GM18520 (cell line): Measurements from ENCODE around the gene MPZL1.
"Not testable (repeated sequence)": the region's sequence is repeated elsewhere in the genome, so short reads cannot be mapped to it uniquely, and the experiment has no call there.

ENCODE experiments used
- ATAC-seq: cut with Tn5 transposase; IDR thresholded peaks from one replicate; pipeline ENCODE4 v1.9.1; 2021; ENCODE audit not compliant: unreplicated experiment

MPZL1 gene

DNA sequence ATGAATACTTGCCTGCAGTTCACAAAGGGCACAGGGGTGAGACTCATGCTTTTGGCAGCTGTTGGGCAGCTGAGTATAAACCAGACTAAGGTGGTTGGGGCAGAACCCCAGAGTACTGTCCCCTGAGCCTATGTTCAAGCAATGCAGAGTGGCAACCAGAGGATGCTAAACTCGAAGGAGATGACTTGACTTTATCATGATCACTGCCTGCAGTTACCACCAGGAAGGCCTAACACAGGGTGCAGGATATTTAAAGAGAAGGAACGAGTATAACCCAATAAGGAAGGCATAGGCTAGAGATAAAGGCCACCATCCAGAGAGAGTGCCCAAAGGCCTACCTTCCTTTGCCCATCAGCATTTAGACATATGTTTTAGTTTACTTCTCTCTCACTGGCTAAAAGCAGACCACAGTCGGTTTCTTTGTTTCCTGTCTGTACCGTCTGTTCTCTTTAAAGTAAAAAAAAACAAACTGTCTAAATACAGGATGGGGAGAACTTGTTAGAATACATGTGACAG, 83.3 kb downstream of the MPZL1 start:
- ATAC-seq: no peak

- ATAC-seq: not testable (repeated sequence)
Measured at GRCh38 chr1:167806235-167806634, 84.5 kb downstream of the MPZL1 start.

DNA sequence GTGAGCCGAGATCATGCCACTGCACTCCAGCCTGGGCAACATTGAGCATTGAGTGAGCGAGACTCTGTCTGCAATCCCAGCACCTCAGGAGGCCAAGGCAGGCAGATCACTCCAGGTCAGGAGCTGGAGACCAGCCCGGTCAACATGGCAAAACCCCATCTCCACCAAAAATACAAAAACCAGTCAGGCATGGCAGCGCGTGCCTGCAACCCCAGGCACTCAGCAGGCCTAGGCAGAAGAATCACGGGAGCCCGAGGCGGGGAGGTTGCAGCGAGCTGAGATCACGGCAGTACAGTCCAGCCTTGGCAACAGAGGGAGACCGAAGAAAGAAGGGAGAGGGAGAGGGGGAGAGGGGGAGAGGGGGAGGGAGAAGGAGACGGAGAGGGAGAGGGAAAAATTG, 84.9 kb downstream of the MPZL1 start:
- ATAC-seq: not testable (repeated sequence)

GRCh38 chr1:167808104-167808503, 86.3 kb downstream of the MPZL1 start:
- ATAC-seq: no peak

DNA sequence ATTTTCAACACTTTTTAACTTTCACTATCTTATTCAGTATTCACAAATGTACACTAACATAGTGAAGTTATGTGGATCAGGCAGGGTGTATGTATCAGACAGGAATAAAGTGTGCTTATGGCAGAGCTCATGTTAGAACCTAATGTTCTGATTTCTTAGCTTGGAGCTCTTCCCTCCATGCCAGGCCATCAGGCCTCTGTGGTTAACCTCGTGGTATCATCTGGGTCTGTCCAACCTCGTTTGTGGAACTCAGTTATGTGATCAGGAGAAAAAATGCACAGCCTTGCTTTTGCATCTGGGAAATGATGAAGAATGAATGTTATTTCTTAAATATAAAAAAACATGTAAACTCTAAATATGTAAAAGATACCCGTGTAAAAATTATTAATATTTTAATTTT, 86.9 kb downstream of the MPZL1 start:
- no peak for ATAC-seq

- ATAC-seq: no peak
Measured at GRCh38 chr1:167812972-167813371, 91.2 kb downstream of the MPZL1 start.

GRCh38 chr1:167815650-167816049, 93.9 kb downstream of the MPZL1 start:
- ATAC-seq: no peak

DNA sequence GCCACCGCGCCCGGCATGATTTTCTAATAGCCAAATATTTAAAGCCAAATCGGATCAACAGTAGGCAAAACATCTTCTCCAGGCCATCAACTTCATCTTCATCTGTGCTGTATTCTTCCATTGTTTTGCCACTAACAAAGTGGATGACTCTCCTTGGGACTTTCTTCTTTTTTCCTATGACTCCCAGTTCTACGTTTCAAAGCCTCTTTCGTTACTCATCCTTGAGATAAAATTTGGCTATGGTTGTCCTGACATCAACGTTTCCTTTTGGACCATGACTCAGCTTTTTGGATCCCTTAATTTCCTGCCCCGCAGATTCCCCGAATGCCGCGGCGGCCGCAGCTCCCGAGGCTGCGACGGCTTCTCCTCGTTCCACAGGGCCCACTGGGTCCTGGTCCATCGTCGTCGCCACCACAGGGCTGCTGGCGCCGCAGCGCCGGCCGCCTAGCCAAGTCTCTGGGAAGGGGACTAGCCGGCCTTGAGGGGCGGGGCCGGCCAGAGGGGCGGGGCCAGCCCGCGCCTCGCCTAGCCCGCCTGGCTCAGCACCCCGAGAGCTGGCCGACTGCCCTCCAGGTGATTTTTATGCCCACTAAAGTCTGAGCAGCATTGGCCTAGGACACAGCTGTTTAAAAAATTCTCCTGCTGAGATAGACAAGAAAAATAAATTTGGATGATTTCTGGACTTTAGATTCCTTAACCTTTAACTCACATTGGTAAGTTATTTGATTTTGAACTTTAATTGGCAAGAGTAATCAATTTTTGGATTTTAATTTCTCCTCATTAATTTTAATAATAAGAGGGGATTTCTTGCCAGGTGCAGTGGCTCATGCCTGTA, 98.3 kb downstream of the MPZL1 start:
- no peak for ATAC-seq

DNA sequence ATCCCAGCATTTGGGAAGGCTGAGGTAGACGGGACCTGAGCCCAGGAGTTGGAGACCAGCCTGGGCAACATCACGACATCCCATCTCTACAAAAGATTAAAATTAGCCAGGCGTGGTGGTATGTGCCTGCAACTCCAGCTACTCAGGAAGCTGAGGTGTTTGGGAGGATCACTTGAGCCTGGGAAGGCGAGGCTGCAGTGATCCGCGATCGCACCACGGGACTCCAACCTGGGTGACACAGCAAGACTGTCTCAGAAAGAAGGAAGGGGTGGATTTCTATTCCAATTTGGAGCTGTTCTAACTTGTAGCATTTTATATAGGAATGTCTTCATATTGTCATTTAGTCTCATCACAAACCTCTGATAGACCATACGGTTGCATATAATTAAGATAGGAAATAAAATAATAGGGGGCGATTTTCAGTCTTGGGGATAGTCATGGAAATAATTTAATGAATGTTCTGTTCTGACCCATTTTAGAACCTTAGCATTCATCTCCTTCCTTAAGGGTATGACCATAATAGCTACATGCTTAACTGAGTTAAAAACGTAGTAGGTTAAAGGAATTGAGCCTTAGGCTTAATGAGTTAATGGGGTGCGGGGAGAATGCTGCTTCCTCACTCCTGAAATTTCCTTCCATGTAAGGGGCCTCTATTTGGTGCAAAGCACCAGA, 99.0 kb downstream of the MPZL1 start:
- ATAC-seq: no peak

DNA sequence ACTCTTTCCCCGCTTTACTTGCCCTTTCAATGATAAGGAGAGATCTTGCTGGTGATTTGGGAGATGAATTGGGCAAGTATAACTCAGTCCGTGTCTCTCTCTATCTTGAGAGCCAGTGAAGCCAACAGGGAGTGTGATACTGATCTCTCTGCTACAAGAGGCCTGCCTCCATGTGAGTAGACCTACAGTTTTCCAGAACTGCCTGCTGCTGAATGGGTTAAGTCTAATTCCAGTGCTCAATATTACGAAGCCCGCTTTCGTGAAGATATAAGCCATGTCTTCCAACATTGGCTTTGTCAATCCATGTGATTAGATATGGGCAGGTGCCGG, 99.5 kb downstream of the MPZL1 start:
- ATAC-seq: no peak

DNA sequence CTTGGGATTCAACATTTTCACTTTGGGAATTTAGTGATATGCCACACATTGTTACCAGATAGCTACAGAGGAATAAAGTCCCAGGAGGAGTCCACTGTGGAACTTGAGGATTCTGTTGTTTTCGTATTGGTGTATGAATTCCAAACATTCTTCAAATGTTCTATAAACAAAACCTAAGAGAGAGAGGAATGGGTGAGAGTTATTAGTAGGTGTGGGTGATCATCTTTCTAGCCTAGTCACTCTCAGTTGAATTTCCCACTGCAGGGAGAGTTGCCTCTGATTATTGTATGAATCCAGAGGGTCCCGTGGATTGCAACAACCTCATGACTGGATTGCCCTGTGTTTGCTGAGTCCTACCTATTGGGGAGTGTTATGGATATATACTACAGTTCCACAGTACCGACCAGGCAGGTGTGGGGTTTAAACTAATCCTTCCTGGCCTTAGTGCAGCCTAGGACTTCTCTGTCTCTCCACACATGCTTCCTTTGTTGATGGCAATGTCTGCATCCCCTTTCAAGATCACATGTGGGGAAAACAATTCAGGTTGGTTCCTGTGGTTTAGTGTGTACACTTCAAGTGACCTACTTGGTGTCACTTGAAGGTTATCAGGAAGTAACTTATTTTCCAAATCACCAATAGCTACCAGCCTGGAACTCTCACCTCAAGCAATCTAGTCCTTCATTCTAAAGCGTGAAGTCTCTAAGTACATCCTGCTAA, 100.3 kb downstream of the MPZL1 start:
- no peak for ATAC-seq

DNA sequence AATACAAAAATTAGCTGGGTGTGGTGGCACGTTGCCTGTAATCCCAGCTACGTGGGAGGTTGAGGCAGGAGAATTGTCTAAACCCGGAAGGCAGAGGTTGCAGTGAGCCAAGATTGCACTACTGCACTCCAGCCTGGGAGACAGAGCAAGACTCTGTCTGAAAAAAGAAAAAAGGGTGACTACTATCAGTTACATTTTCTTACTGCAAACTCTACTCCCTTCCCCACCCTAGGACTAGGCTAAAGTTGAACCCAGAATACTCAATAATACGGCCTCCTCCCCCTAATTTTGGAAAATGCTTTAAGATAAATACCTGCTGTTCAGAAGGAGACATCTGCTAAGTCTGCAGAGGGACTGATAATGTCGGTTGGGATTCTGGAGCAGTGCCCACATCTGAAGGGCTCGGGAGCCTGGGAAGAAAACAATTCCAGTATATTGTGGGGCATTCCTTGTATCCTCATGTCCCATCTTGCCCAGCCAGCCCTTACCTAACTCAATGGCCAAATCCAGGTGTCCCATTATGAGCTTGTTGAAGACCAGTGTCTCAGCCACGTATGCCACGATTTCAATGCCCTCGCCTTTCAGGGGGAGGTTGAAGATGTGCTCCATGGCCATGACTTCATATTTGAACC, 102.5 kb downstream of the MPZL1 start:
- ATAC-seq: no peak

DNA sequence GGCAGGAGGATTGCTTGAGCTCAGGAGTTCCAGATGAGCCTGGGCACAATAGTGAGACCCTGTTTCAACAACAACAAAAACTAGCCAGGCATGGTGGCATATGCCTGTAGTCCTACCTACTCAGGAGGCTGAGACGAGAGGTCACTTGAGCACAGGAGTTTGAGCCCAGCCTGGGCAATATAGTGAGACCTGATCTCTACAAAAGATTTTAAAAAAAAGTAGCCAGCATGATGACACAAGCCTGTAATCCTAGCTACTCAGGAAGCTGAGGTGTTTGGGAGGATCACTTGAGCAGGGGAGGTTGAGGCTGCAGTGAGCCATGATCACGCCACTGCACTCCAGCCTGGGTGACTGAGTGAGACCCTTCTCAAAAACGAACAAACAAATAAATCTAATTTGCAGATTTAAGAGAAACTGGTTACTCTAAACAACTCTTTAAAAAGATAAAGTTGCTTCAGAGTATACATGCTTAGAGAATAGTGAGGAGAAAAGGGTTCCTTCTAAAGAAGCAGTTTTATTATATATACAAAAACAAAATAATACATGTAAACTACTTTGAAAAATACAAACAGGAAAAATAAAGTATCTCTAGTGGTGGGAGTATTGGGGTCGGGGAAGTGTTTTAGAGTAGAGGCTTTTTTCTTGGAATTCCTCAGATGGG, 103.8 kb downstream of the MPZL1 start:
- ATAC-seq: no peak

GRCh38 chr1:167826127-167826526, 104.3 kb downstream of the MPZL1 start:
- ATAC-seq: no peak

DNA sequence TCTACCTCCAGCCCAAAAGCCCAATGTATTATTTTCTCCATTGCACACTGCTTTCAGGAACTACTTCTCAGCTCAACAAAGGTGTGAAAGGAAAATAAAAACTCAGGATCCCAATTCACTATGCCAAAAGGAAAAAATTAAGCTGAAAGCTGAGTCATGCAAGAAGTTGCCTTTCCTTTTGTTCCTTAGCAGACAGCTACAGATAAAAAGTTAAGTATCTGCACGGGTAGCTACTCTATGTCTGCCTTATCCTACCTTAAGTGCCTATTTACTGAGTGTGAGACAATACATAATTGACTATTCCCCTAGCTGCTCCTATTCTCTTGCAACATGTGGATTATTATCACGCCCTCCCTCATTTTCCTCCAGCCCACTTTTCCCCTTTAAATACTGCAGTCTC, 108.1 kb downstream of the MPZL1 start:
- no peak for ATAC-seq

DNA sequence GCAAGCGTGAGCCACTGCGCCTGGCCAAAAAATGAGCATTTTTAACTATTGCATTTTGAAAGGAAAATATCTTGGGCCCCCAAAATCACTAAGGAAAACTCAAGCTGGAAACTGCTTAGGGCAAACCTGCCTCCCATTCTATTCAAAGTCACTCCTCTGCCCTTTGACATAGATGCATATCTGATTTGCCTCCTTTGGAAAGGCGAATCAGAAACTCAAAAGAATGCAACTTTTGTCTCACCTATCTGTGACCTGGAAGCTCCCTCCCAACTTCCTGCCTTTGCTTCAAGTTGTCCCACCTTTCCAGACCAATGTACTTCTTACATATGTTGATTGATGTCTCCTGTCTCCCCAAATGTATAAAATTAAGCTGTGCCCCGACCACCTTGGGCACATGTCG, 108.9 kb downstream of the MPZL1 start:
- ATAC-seq: not testable (repeated sequence)

- no peak for ATAC-seq
Measured at GRCh38 chr1:167832693-167833092, 110.9 kb downstream of the MPZL1 start.

GRCh38 chr1:167833904-167834303, 112.1 kb downstream of the MPZL1 start:
- ATAC-seq: no peak

DNA sequence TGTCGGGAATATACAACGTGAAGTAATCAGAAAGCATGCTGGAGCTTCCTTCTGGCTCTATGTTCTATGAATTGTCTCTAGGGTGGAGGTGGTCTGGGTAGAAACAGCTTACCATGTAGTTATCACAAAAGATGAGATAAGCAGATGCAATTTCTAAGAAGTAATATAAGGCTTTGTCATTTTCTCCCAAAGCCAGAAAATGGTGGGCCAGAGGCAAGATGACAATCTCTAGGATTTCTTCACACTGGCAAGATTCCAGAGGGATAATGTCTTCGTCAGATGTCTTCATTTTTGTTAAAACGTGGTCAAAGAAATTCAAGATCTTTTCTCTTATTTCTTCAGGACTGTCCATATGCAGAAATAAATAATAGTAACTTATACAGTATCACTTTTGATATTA, 114.4 kb downstream of the MPZL1 start:
- ATAC-seq: no peak

DNA sequence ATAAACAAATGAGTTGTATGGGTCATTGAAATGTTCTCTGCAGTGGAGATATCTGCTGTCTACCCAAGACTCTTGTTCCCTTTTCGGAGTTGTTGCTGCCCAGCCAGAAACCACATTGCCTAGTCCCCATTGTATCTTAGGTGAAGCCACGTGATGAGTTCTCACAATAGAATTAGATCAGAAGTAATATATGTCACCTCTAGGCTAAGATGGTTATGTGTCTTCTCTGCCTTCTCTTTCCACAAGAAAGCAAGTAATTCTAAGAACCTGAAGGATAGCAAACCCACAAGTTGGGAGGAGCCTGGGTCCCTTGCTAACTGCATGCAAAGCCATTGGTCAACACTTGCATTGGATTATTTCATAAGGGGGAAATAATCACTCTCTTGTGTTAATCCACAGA, 115.5 kb downstream of the MPZL1 start:
- ATAC-seq: no peak

- ATAC-seq: no peak
Measured at GRCh38 chr1:167839009-167839408, 117.2 kb downstream of the MPZL1 start.
